ENCODE data around the gene SHC4. TPM values are rescaled to one million over a fixed set of nuclear protein-coding genes. Genes with fewer than 3 reads are reported as not detected.

Gene SHC4
- polyA plus RNA-seq, 1 of the 3 experiments (the other 2 are of a cell fraction): 1.6 TPM

GRCh38 chr15:48976444-48977088, 12.8 kb upstream of the SHC4 start:
- Histone ChIP-seq H3K4me1 (ENCODE audit: control insufficient read depth in 1 of 2, insufficient read depth in 2 of 2, low read depth in 1 of 2, low read length in 1 of 2) (peaks cover 0 to 15% of the 10 kb centered on the region in 2 experiments; a peak in 2 of 4 replicates), H3K9me3 (no peaks in the 10 kb centered on the region), H4K20me1 (ENCODE audit: insufficient read depth) (no peaks in the 10 kb centered on the region), H3K4me2 (peak overlapping the region; percentile 93; the same call in 1 of the 2 replicates), H3K4me3 (ENCODE audit: low read depth in 2 of 2, low read length in 1 of 2) (no peak overlapping the region), H3K9ac (no peak overlapping the region), H3K27me3 (ENCODE audit: insufficient read depth) (no peaks in the 10 kb centered on the region), H3K36me3 (replicated peaks in 1 of 2; ENCODE audit: control insufficient read depth in 1 of 2, insufficient read depth in 2 of 2, low read length in 1 of 2) (no peaks in the 10 kb centered on the region), H3K27ac (ENCODE audit: low read depth in 2 of 2, low read length in 1 of 2) (peak overlapping the region in 1 of 2 experiments; percentile 16; a peak in 2 of 4 replicates), H2AFZ (ENCODE audit: low read depth) (peak overlapping the region; percentile 97), H3K79me2 (ENCODE audit: insufficient read depth) (no peaks in the 10 kb centered on the region), H3K9me2 (no peaks in the 10 kb centered on the region), H3F3A (replicated peaks; ENCODE audit: insufficient read depth) (peaks cover 3% of the 10 kb centered on the region)
- POLR2A ChIA-PET: interaction anchor here (1.1 to 2.5 kb wide), 2 partner anchors 12 to 16 kb away, joined by 3 to 23 read pairs; partner anchors contain the start of gene SHC4
- no peak for DNase-seq
- 98% methylated on average over 14 of the region's 17 CpGs for WGBS (ENCODE audit: low lambda C conversion rate)
- CTCF ChIA-PET: interaction anchor here (0.9 to 5.3 kb wide), 13 partner anchors 8 to 169 kb away, joined by 3 to 60 read pairs (median 6); partner anchors contain the start of genes EID1, SECISBP2L and SHC4
- TF ChIP-seq SMC3 (IDR thresholded peaks at IDR 0.05; ENCODE audit: low read depth, low read length): no peak
- TF ChIP-seq ELF1 (IDR thresholded peaks at IDR 0.05): no peak

- Histone ChIP-seq H3K36me3 (replicated peaks in 1 of 2; ENCODE audit: control insufficient read depth in 1 of 2, insufficient read depth in 2 of 2, low read length in 1 of 2) (no peaks in the 10 kb centered on the region), H3K9me3 (no peaks in the 10 kb centered on the region), H3F3A (replicated peaks; ENCODE audit: insufficient read depth) (peaks cover 3% of the 10 kb centered on the region), H3K79me2 (ENCODE audit: insufficient read depth) (no peaks in the 10 kb centered on the region), H3K4me1 (ENCODE audit: control insufficient read depth in 1 of 2, insufficient read depth in 2 of 2, low read depth in 1 of 2, low read length in 1 of 2) (peaks cover 1 to 15% of the 10 kb centered on the region in 2 experiments; a peak in 2 of 4 replicates), H4K20me1 (ENCODE audit: insufficient read depth) (no peaks in the 10 kb centered on the region), H2AFZ (ENCODE audit: low read depth) (peak overlapping the region; percentile 97), H3K27me3 (ENCODE audit: insufficient read depth) (no peaks in the 10 kb centered on the region), H3K9me2 (no peaks in the 10 kb centered on the region), H3K9ac (peak overlapping the region; percentile 76), H3K27ac (ENCODE audit: low read depth in 2 of 2, low read length in 1 of 2) (peak overlapping the region; percentile 51 to 89), H3K4me2 (peak overlapping the region; percentile 93), H3K4me3 (ENCODE audit: low read depth in 2 of 2, low read length in 1 of 2) (peak overlapping the region; percentile 57 to 62)
- DNase-seq: peak; percentile 93
- POLR2A ChIA-PET: interaction anchor here (0.7 to 2.5 kb wide), 7 partner anchors 11 to 98 kb away, joined by 3 to 23 read pairs (median 5); partner anchors contain the start of genes EID1 and SHC4
- WGBS (ENCODE audit: low lambda C conversion rate): 16% methylated on average over 24 of the region's 53 CpGs
- CTCF ChIA-PET: interaction anchor here (0.6 to 5.3 kb wide), 22 partner anchors 8 to 1629 kb away, joined by 3 to 60 read pairs (median 5); partner anchors contain the start of genes COPS2, EID1, SECISBP2L and SHC4
- TF ChIP-seq TAF1 (IDR thresholded peaks at IDR 0.05; ENCODE audit: borderline replicate concordance, low read depth, low read length): peak; percentile 57; the same call in 1 of the 2 replicates
- TF ChIP-seq MXI1 (IDR thresholded peaks at IDR 0.05; ENCODE audit: low read depth, low read length): no peak
- TF ChIP-seq EZH2phosphoT487 (IDR thresholded peaks at IDR 0.05; ENCODE audit: borderline replicate concordance, low read depth): no peak
- 0 out of 2 replicates have a peak, but pooled peaks have one; percentile 18 for TF ChIP-seq NRF1 (IDR thresholded peaks at IDR 0.05; ENCODE audit: low read depth, low read length)
- TF ChIP-seq, protein P1, sequence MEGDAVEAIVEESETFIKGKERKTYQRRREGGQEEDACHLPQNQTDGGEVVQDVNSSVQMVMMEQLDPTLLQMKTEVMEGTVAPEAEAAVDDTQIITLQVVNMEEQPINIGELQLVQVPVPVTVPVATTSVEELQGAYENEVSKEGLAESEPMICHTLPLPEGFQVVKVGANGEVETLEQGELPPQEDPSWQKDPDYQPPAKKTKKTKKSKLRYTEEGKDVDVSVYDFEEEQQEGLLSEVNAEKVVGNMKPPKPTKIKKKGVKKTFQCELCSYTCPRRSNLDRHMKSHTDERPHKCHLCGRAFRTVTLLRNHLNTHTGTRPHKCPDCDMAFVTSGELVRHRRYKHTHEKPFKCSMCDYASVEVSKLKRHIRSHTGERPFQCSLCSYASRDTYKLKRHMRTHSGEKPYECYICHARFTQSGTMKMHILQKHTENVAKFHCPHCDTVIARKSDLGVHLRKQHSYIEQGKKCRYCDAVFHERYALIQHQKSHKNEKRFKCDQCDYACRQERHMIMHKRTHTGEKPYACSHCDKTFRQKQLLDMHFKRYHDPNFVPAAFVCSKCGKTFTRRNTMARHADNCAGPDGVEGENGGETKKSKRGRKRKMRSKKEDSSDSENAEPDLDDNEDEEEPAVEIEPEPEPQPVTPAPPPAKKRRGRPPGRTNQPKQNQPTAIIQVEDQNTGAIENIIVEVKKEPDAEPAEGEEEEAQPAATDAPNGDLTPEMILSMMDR (IDR thresholded peaks at IDR 0.05): peak; percentile 85
- no peak; the same call in 1 of the 2 replicates for TF ChIP-seq TCF12 (IDR thresholded peaks at IDR 0.05)
- peak; percentile 50 for TF ChIP-seq CHD2 (IDR thresholded peaks at IDR 0.05; ENCODE audit: low read length, partially characterized antibody)
- TF ChIP-seq POLR2AphosphoS5 (IDR thresholded peaks at IDR 0.05; ENCODE audit: low read depth, low read length): peak; percentile 35
- TF ChIP-seq, protein P2, sequence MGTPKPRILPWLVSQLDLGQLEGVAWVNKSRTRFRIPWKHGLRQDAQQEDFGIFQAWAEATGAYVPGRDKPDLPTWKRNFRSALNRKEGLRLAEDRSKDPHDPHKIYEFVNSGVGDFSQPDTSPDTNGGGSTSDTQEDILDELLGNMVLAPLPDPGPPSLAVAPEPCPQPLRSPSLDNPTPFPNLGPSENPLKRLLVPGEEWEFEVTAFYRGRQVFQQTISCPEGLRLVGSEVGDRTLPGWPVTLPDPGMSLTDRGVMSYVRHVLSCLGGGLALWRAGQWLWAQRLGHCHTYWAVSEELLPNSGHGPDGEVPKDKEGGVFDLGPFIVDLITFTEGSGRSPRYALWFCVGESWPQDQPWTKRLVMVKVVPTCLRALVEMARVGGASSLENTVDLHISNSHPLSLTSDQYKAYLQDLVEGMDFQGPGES (IDR thresholded peaks at IDR 0.05; ENCODE audit: low read depth, low read length): no peak
- TF ChIP-seq FOXM1 (IDR thresholded peaks at IDR 0.05; ENCODE audit: low read depth): no peak
- TF ChIP-seq, protein P3, sequence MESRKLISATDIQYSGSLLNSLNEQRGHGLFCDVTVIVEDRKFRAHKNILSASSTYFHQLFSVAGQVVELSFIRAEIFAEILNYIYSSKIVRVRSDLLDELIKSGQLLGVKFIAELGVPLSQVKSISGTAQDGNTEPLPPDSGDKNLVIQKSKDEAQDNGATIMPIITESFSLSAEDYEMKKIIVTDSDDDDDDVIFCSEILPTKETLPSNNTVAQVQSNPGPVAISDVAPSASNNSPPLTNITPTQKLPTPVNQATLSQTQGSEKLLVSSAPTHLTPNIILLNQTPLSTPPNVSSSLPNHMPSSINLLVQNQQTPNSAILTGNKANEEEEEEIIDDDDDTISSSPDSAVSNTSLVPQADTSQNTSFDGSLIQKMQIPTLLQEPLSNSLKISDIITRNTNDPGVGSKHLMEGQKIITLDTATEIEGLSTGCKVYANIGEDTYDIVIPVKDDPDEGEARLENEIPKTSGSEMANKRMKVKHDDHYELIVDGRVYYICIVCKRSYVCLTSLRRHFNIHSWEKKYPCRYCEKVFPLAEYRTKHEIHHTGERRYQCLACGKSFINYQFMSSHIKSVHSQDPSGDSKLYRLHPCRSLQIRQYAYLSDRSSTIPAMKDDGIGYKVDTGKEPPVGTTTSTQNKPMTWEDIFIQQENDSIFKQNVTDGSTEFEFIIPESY (IDR thresholded peaks at IDR 0.05; ENCODE audit: borderline replicate concordance, low read depth): no peak
- TF ChIP-seq GABPA (IDR thresholded peaks at IDR 0.05; ENCODE audit: low read depth): no peak
- no peak for TF ChIP-seq YY1 (IDR thresholded peaks at IDR 0.05; ENCODE audit: low read depth)
- no peak for TF ChIP-seq MEF2A (IDR thresholded peaks at IDR 0.05; ENCODE audit: borderline replicate concordance, low read depth)
- TF ChIP-seq RXRA (IDR thresholded peaks at IDR 0.05; ENCODE audit: borderline replicate concordance, low read depth): no peak
- peak; percentile 58 for TF ChIP-seq RAD21 (IDR thresholded peaks at IDR 0.05; ENCODE audit: low read length)
- TF ChIP-seq, protein P4, sequence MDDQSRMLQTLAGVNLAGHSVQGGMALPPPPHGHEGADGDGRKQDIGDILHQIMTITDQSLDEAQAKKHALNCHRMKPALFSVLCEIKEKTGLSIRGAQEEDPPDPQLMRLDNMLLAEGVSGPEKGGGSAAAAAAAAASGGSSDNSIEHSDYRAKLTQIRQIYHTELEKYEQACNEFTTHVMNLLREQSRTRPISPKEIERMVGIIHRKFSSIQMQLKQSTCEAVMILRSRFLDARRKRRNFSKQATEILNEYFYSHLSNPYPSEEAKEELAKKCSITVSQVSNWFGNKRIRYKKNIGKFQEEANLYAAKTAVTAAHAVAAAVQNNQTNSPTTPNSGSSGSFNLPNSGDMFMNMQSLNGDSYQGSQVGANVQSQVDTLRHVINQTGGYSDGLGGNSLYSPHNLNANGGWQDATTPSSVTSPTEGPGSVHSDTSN (IDR thresholded peaks at IDR 0.05): no peak
Observed at GRCh38 chr15:48975472-48976419, 12.0 kb upstream of the SHC4 start.
